GDM1 (cell line): ENCODE results near the gene TMEM131.
"Not testable (repeated sequence)": the region's sequence is repeated elsewhere in the genome, so short reads cannot be mapped to it uniquely, and the experiment has no call there.

Source experiments
- DNase-seq: peaks from one replicate; lab custom pipeline; 2025; lab: John Stamatoyannopoulos, UW

Gene TMEM131

GRCh38 chr2:97858442-97858841 lies 137.3 kb downstream of the TMEM131 start:
- DNase-seq: no peak

- DNase-seq: no peak
Measured at GRCh38 chr2:97857553-97857952, 138.2 kb downstream of the TMEM131 start.

GRCh38 chr2:97853057-97853456 lies 142.7 kb downstream of the TMEM131 start:
- not testable (repeated sequence) for DNase-seq

GRCh38 chr2:97851172-97851571 lies 144.6 kb downstream of the TMEM131 start:
- DNase-seq: no peak

GRCh38 chr2:97849881-97850528 lies 145.7 kb downstream of the TMEM131 start:
- no peak for DNase-seq

- DNase-seq: no peak
Measured at GRCh38 chr2:97848306-97848705, 147.4 kb downstream of the TMEM131 start.

GRCh38 chr2:97846716-97847115 lies 149.0 kb downstream of the TMEM131 start:
- not testable (repeated sequence) for DNase-seq

GRCh38 chr2:97845818-97846217 lies 149.9 kb downstream of the TMEM131 start:
- no peak for DNase-seq

GRCh38 chr2:97845133-97845532 lies 150.6 kb downstream of the TMEM131 start:
- no peak for DNase-seq

GRCh38 chr2:97844311-97844859 lies 151.4 kb downstream of the TMEM131 start:
- DNase-seq: no peak

- DNase-seq: no peak
Measured at GRCh38 chr2:97840198-97840597, 155.6 kb downstream of the TMEM131 start.

- no peak for DNase-seq
Measured at GRCh38 chr2:97834610-97835009, 161.1 kb downstream of the TMEM131 start.

GRCh38 chr2:97831121-97831520 lies 164.6 kb downstream of the TMEM131 start:
- DNase-seq: no peak

GRCh38 chr2:97829255-97829654 lies 166.5 kb downstream of the TMEM131 start:
- DNase-seq: not testable (repeated sequence)

GRCh38 chr2:97827013-97827412 lies 168.7 kb downstream of the TMEM131 start:
- not testable (repeated sequence) for DNase-seq

- DNase-seq: peak; percentile 5
Measured at GRCh38 chr2:97826266-97826847, 169.4 kb downstream of the TMEM131 start.

- DNase-seq: not testable (repeated sequence)
Measured at GRCh38 chr2:97824011-97824410, 171.7 kb downstream of the TMEM131 start.

GRCh38 chr2:97821862-97822261 lies 173.9 kb downstream of the TMEM131 start:
- DNase-seq: not testable (repeated sequence)

GRCh38 chr2:97819754-97820153 lies 176.0 kb downstream of the TMEM131 start:
- no peak for DNase-seq

- DNase-seq: no peak
Measured at GRCh38 chr2:97816411-97816810, 179.3 kb downstream of the TMEM131 start.

GRCh38 chr2:97812931-97813330 lies 182.8 kb downstream of the TMEM131 start:
- DNase-seq: no peak

- no peak for DNase-seq
Measured at GRCh38 chr2:97808816-97809215, 186.9 kb downstream of the TMEM131 start.
